Neural progenitor cell (in vitro differentiated cells): ENCODE data around the gene AP2M1.

Experiments used
- EZH2 ChIP-seq: fragments of 200-600 bp; sonication (generic); IDR thresholded peaks from 2 replicates; pipeline ENCODE4 v1.6.1; 2017; ENCODE audit warnings: antibody characterized with exemption, mild to moderate bottlenecking, moderate library complexity
- TF ChIP-seq, protein P1 (sequence below): fragments of 200-600 bp; sonication (generic); IDR thresholded peaks from 2 replicates; pipeline ENCODE4 v1.5.1; 2017; ENCODE audit warnings: antibody characterized with exemption, mild to moderate bottlenecking

GRCh38 chr3:184174646-184175492 lies at the start of gene AP2M1:
- TF ChIP-seq, protein P1, sequence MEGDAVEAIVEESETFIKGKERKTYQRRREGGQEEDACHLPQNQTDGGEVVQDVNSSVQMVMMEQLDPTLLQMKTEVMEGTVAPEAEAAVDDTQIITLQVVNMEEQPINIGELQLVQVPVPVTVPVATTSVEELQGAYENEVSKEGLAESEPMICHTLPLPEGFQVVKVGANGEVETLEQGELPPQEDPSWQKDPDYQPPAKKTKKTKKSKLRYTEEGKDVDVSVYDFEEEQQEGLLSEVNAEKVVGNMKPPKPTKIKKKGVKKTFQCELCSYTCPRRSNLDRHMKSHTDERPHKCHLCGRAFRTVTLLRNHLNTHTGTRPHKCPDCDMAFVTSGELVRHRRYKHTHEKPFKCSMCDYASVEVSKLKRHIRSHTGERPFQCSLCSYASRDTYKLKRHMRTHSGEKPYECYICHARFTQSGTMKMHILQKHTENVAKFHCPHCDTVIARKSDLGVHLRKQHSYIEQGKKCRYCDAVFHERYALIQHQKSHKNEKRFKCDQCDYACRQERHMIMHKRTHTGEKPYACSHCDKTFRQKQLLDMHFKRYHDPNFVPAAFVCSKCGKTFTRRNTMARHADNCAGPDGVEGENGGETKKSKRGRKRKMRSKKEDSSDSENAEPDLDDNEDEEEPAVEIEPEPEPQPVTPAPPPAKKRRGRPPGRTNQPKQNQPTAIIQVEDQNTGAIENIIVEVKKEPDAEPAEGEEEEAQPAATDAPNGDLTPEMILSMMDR: no peak
- no peak for TF ChIP-seq EZH2
